Right atrium auricular region (tissue), 2 donors: ENCODE measurements around the gene ZNF385C. TPM values are rescaled to one million over a fixed set of nuclear protein-coding genes. Genes with fewer than 3 reads are reported as not detected.
"Not testable (repeated sequence)": the region's sequence is repeated elsewhere in the genome, so short reads cannot be mapped to it uniquely, and the experiment has no call there.

Experiments
- DNase-seq: peaks from one replicate; pipeline ENCODE4 v3.0.0-alpha.2; 2019; ENCODE audit warnings: low spot score
- H3K27ac ChIP-seq, 2 donors: fragments of 200-600 bp; sonication (generic); 1 replicate in 1 of 2; 2 replicates in 1 of 2; pipeline ENCODE4 v1.5.1; 2016 to 2019
- H3K27me3 ChIP-seq, 2 donors: fragments of 200-600 bp; sonication (generic); one replicate each; pipeline versions ENCODE4 v1.5.1 to v1.6.0; 2017 to 2019
- H3K36me3 ChIP-seq: fragments of 200-600 bp; sonication (generic); one replicate; pipeline ENCODE4 v1.5.1; 2016
- H3K4me1 ChIP-seq, 2 donors: fragments of 200-600 bp; sonication (generic); one replicate each; pipeline versions ENCODE4 v1.5.1 to v1.6.0; 2017 to 2019
- H3K4me3 ChIP-seq, 2 donors: fragments of 200-600 bp; sonication (generic); 1 replicate in 1 of 2; 2 replicates in 1 of 2; pipeline ENCODE4 v1.5.1; 2017 to 2019; ENCODE audit warnings: mild to moderate bottlenecking in 1 of 2, moderate library complexity in 1 of 2
- H3K9me3 ChIP-seq, 2 donors: fragments of 200-600 bp; sonication (generic); one replicate each; pipeline ENCODE4 v1.5.1; 2019
- total RNA-seq, 2 donors: library from RNA; depleted of rRNA; stranded (reverse); fragments of >200 nt; gene quantifications; one replicate each; pipeline ENCODE4 v1.1.0, GENCODE V29; 2016
- TF ChIP-seq, protein P1 (sequence below), 2 donors: fragments of 200-600 bp; sonication (generic); IDR thresholded peaks; one replicate each; pipeline ENCODE4 v1.5.1; 2019; ENCODE audit warnings: antibody characterized with exemption in 2 of 2

ZNF385C gene
- not detected for total RNA-seq

DNA sequence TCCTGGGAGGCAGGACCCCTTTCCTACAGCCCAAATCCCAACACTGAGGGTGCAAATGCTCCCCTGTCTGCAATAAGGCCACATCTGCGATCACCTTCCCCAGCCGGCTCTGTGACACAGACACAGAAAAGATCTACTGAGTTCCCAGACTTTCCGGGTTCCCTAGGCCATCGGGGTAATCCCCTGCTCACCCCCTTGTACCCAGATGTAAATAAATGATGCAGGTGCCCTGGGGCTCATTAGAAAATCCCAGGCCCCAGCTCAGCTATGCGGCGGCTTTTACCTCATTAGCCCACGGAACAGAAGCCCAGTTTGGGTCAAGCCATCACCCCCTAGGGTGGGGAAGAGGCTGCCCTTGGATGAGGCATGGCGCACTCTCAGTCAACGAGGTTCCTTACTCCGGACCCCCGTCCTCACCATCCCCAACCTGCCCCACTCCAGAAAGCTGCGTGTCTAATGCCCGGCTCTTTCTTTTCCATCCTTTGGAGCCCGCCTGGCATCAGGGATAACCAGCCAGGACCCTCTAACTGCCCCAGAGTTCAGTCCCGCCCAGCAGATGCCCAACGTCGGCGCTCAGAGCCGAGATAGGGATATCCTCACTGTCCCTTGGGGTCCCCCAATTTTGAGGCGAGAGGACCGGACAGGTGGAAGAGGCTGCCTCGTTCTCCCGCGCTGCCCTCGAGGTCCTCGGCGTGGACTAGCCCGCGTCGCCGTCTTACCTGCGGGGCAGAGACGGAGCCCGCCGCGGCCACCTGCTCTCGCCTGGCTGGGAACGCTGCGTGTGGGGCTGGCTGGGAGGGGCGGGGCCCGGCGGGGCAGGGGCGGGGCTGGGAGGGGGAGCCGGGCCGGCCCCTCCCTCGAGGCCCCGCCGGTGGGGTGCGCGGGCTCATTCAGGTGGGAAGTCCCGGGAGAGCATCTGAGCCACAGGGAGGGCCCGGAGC is at the start of gene ZNF385C:
ZNF385C (minus strand) TSS at position 783 of the 941 bp plus-strand sequence. CDS start 35,417 bp downstream, outside the sequence.
- Histone ChIP-seq H3K4me1 (peaks cover 0 to 13% of the 10 kb centered on the region in 2 donors), H3K9me3 (no peaks in the 10 kb centered on the region), H3K4me3 (peak within 1 kb of the TSS in 1 of 2 donors; percentile 17), H3K36me3 (no peaks in the 10 kb centered on the region), H3K27ac (no peak within 1 kb of the TSS), H3K27me3 (peaks cover 4 to 6% of the 10 kb centered on the region in 2 donors)
- no peak for DNase-seq
- TF ChIP-seq, protein P1, sequence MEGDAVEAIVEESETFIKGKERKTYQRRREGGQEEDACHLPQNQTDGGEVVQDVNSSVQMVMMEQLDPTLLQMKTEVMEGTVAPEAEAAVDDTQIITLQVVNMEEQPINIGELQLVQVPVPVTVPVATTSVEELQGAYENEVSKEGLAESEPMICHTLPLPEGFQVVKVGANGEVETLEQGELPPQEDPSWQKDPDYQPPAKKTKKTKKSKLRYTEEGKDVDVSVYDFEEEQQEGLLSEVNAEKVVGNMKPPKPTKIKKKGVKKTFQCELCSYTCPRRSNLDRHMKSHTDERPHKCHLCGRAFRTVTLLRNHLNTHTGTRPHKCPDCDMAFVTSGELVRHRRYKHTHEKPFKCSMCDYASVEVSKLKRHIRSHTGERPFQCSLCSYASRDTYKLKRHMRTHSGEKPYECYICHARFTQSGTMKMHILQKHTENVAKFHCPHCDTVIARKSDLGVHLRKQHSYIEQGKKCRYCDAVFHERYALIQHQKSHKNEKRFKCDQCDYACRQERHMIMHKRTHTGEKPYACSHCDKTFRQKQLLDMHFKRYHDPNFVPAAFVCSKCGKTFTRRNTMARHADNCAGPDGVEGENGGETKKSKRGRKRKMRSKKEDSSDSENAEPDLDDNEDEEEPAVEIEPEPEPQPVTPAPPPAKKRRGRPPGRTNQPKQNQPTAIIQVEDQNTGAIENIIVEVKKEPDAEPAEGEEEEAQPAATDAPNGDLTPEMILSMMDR (IDR thresholded peaks at IDR 0.05) = no peak

DNA sequence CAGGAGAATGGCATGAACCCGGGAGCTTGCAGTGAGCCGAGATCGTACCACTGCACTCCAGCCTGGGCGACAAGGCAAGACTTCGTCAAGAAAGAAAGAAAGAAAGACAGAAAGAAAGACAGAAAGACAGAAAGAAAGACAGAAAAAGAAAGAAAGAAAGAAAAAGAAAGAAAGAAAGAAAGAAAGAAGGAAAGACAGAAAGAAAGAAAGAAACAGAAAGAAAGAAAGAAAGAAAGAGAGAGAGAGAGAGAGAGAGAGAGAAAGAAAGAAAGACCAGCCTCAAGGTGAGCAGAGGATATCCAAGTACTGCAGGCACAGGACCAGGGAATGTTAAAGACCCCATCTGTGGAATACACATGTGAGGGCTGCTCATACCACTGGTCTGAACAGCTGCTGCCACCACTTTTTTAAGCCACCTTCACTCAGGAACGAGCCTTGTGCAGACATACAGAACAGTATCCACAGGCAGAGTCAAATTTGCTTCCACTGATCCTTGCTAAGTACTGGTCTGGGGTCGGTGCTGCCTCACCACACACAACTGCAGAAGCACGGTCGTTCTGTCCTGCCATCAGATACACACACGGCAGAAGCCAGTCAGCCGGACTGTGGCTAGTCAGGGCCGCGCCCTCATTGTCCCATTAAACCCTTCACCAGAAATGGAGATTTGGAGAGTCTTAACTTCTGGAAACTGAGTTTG is 48.8 kb upstream of the ZNF385C start:
- Histone ChIP-seq H3K27ac (no peak overlapping the region), H3K27me3 (no peaks in the 10 kb centered on the region), H3K9me3 (no peaks in the 10 kb centered on the region), H3K4me3 (no peak overlapping the region), H3K4me1 (peaks cover 0 to 24% of the 10 kb centered on the region in 2 donors), H3K36me3 (peaks cover 18% of the 10 kb centered on the region)
- TF ChIP-seq, protein P1 (IDR thresholded peaks at IDR 0.05) = no peak
- DNase-seq = no peak

- not testable (repeated sequence) for H3K9me3 ChIP-seq, H3K27me3 ChIP-seq, DNase-seq, H3K36me3 ChIP-seq, H3K4me3 ChIP-seq
- Histone ChIP-seq H3K4me1 (peaks cover 0 to 54% of the 10 kb centered on the region in 2 donors), H3K27ac (peak overlapping the region in 1 of 2 donors; percentile 77)
Measured at GRCh38 chr17:42143138-42143537, 44.9 kb upstream of the ZNF385C start.

GRCh38 chr17:42142371-42142896 is 44.2 kb upstream of the ZNF385C start:
- H3K36me3 ChIP-seq = no peaks in the 10 kb centered on the region
- H3K4me3 ChIP-seq = no peak overlapping the region
- TF ChIP-seq, protein P1 (IDR thresholded peaks at IDR 0.05) = no peak
- no peak for DNase-seq
- H3K9me3 ChIP-seq = no peaks in the 10 kb centered on the region
- peaks cover 0 to 59% of the 10 kb centered on the region in 2 donors for H3K4me1 ChIP-seq
- H3K27ac ChIP-seq = peak overlapping the region in 1 of 2 donors; percentile 77
- H3K27me3 ChIP-seq = no peaks in the 10 kb centered on the region

DNA sequence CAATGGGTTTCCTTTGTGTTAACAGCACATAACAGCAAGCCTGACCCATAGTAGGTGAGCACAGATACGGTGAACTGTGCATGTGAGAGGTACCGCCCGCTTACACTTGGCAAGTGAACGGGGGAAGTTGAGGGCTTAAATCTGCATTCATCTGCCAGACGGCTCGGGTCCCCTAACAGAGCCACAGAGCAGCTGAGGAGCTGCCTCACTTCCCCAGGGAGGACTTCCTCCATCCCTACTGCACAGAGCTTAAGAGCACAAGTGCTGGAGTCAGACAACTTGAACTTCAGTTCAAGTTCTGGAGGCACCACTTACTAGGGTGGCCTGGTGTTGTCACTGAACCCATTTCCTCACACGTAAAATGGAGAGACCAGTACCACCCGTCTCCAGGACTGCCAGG is 43.1 kb upstream of the ZNF385C start:
- TF ChIP-seq, protein P1 (IDR thresholded peaks at IDR 0.05) = no peak
- Histone ChIP-seq H3K9me3 (no peaks in the 10 kb centered on the region), H3K36me3 (no peaks in the 10 kb centered on the region), H3K4me1 (peaks cover 0 to 67% of the 10 kb centered on the region in 2 donors), H3K4me3 (no peak overlapping the region), H3K27ac (peak overlapping the region; percentile 3 to 77), H3K27me3 (no peaks in the 10 kb centered on the region)
- DNase-seq = no peak

DNA sequence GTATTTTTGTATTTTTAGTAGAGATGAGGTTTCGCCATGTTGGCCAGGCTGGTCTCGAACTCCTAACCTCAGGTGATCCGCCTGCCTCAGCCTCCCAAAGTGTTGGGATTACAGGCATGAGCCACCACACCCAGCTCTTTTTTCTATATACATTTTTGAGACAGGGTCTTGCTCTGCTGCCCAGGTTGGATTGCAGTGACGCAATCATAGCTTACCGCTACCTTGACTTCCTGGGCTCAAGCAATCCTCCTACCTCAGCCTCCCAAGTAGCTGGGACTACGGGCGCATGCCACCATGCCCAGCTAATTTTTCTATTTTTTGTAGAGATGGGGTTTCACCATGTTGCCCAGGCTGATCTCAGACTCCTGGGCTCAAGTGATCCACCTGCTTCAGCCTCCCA is 42.4 kb upstream of the ZNF385C start:
- DNase-seq, H3K4me3 ChIP-seq, H3K36me3 ChIP-seq, H3K9me3 ChIP-seq, H3K27me3 ChIP-seq: not testable (repeated sequence)
- peaks cover 0 to 74% of the 10 kb centered on the region in 2 donors for H3K4me1 ChIP-seq
- peak overlapping the region in 1 of 2 donors; percentile 77 for H3K27ac ChIP-seq
